DND-41 (cell line): ENCODE measurements around the gene GRIFIN.
"Not testable (repeated sequence)": the region's sequence is repeated elsewhere in the genome, so short reads cannot be mapped to it uniquely, and the experiment has no call there.

Experiments
- ATAC-seq: fragments of 200-7000 bp; cut with Tn5 transposase; 3 replicates; pipeline ENCODE4 v1.9.1; 2021; ENCODE audit warnings: low read depth; ENCODE audit not compliant: insufficient read depth
- DNase-seq: peaks from one replicate; pipeline ENCODE4 v3.0.0-alpha.2; 2020
- H2AFZ ChIP-seq: 2 replicates; pipeline ENCODE4 v1.6.0; 2012; ENCODE audit warnings: low read depth, low read length
- H3K27ac ChIP-seq: 2 replicates; pipeline ENCODE4 v1.5.1; 2012; ENCODE audit warnings: low read length, inconsistent platforms
- H3K27me3 ChIP-seq: fragments of 200-600 bp; sonication (generic); 2 replicates; pipeline ENCODE4 v1.6.0; 2012; ENCODE audit warnings: low read length, mild to moderate bottlenecking, inconsistent platforms; ENCODE audit not compliant: insufficient read depth, poor library complexity
- H3K36me3 ChIP-seq: 2 replicates; pipeline ENCODE4 v1.5.1; 2012; ENCODE audit warnings: low read length, inconsistent platforms; ENCODE audit not compliant: insufficient read depth
- H3K4me1 ChIP-seq: 2 replicates; pipeline ENCODE4 v1.5.1; 2012; ENCODE audit warnings: mild to moderate bottlenecking, low read length; ENCODE audit not compliant: insufficient read depth
- H3K4me2 ChIP-seq: 2 replicates; pipeline ENCODE4 v1.6.0; 2012; ENCODE audit warnings: mild to moderate bottlenecking, moderate library complexity, low read length, inconsistent platforms; ENCODE audit not compliant: insufficient read depth
- H3K4me3 ChIP-seq, 2 experiments: fragments of 200-600 bp in 1 of 2; shearing (Covaris generic) in 1 of 2; 2 replicates each; pipeline ENCODE4 v1.5.1; 2012 to 2016; ENCODE audit warnings: inconsistent platforms in 2 of 2, low read length in 2 of 2, mild to moderate bottlenecking in 2 of 2, low read depth in 1 of 2, moderate library complexity in 1 of 2
- H3K79me2 ChIP-seq: 2 replicates; pipeline ENCODE4 v1.6.0; 2012; ENCODE audit warnings: low read length, inconsistent platforms; ENCODE audit not compliant: insufficient read depth
- H3K9ac ChIP-seq: 2 replicates; pipeline ENCODE4 v1.6.0; 2012; ENCODE audit warnings: low read depth, mild to moderate bottlenecking, inconsistent platforms, low read length, moderate library complexity
- H3K9me3 ChIP-seq: 2 replicates; pipeline ENCODE4 v1.5.1; 2012; ENCODE audit warnings: low read length, moderate library complexity, mild to moderate bottlenecking, inconsistent platforms; ENCODE audit not compliant: insufficient read depth, severe bottlenecking
- H4K20me1 ChIP-seq: 2 replicates; pipeline ENCODE4 v1.6.0; 2012; ENCODE audit warnings: low read length; ENCODE audit not compliant: insufficient read depth
- CTCF ChIP-seq: IDR thresholded peaks from 2 replicates; pipeline ENCODE4 v1.5.1; 2012; ENCODE audit warnings: borderline replicate concordance, low read length, moderate library complexity, mild to moderate bottlenecking; ENCODE audit not compliant: poor library complexity, severe bottlenecking; ENCODE audit errors: extremely low read depth
- EZH2 ChIP-seq: IDR thresholded peaks from 3 replicates; pipeline ENCODE4 v1.6.1; 2012; ENCODE audit warnings: borderline replicate concordance, low read depth, mild to moderate bottlenecking, moderate library complexity, low read length, inconsistent platforms; ENCODE audit not compliant: severe bottlenecking

GRIFIN gene

GRCh38 chr7:2470204-2471021, 5.8 kb downstream of the GRIFIN start:
- Histone ChIP-seq H3K79me2 (no peaks in the 10 kb centered on the region), H3K9me3 (no peaks in the 10 kb centered on the region), H3K27ac (no peak overlapping the region), H3K4me1 (peaks cover 7% of the 10 kb centered on the region; the same call in 1 of the 2 replicates), H4K20me1 (peaks cover 3% of the 10 kb centered on the region), H3K4me2 (no peak overlapping the region), H3K9ac (no peak overlapping the region), H3K36me3 (no peaks in the 10 kb centered on the region), H2AFZ (no peak overlapping the region), H3K27me3 (no peaks in the 10 kb centered on the region), H3K4me3 (no peak overlapping the region)
- ATAC-seq (no peak), DNase-seq (no peak)
- TF ChIP-seq CTCF (no peak), EZH2 (no peak)

- H3K9me3 ChIP-seq, DNase-seq, H2AFZ ChIP-seq, H3K79me2 ChIP-seq, H3K9ac ChIP-seq, H3K4me3 ChIP-seq, H4K20me1 ChIP-seq, H3K27me3 ChIP-seq, H3K27ac ChIP-seq, H3K36me3 ChIP-seq, H3K4me2 ChIP-seq, H3K4me1 ChIP-seq, ATAC-seq: not testable (repeated sequence)
Measured at GRCh38 chr7:2469460-2470203, 6.6 kb downstream of the GRIFIN start.

- Histone ChIP-seq H3K9me3 (no peaks in the 10 kb centered on the region), H3K4me1 (peaks cover 7% of the 10 kb centered on the region; the same call in 1 of the 2 replicates), H3K9ac (no peak overlapping the region), H2AFZ (no peak overlapping the region), H3K79me2 (no peaks in the 10 kb centered on the region), H4K20me1 (peaks cover 3% of the 10 kb centered on the region), H3K4me3 (no peak overlapping the region), H3K36me3 (no peaks in the 10 kb centered on the region), H3K4me2 (no peak overlapping the region), H3K27ac (no peak overlapping the region), H3K27me3 (no peaks in the 10 kb centered on the region)
- DNase-seq (no peak), ATAC-seq (no peak)
- TF ChIP-seq EZH2, result no peak
- no peak for TF ChIP-seq CTCF
Measured at GRCh38 chr7:2468227-2468626, 8.0 kb downstream of the GRIFIN start.

- Histone ChIP-seq H4K20me1 (peaks cover 3% of the 10 kb centered on the region), H3K36me3 (no peaks in the 10 kb centered on the region), H3K27me3 (no peaks in the 10 kb centered on the region), H3K9me3 (no peaks in the 10 kb centered on the region), H3K9ac (no peak overlapping the region), H3K4me2 (no peak overlapping the region), H3K79me2 (no peaks in the 10 kb centered on the region), H3K4me3 (no peak overlapping the region), H3K27ac (no peak overlapping the region), H3K4me1 (peaks cover 6% of the 10 kb centered on the region; the same call in 1 of the 2 replicates), H2AFZ (no peak overlapping the region)
- TF ChIP-seq CTCF (no peak), EZH2 (no peak)
- ATAC-seq (no peak), DNase-seq (no peak)
Measured at GRCh38 chr7:2466675-2467074, 9.5 kb downstream of the GRIFIN start.
